ENCODE results near the gene GNPTG. TPM values are rescaled to one million over a fixed set of nuclear protein-coding genes. Genes with fewer than 3 reads are reported as not detected.

GNPTG gene
- total and polyA plus RNA-seq, 9 of the 15 experiments (the other 6 are each of a cell fraction or from before 2014, with no cell fraction given) = 0.69 to 33.3 (median 13.6) TPM

DNA sequence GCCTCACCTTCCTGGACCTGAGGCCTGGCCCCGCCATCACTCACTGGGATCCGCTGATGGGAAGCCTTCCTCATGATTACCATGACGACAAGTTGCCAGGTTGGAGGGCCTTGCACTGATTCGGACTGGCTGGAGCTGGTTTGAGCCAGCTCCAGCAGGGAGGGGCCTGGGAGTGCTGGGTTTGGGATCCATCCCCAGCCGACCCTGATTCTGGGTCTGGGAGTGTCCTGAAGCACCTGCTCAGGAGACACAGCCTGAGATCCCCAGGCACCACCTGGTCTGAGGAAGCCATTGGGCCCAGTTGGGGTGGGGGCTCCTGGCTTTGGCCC, 24.1 kb upstream of the GNPTG start (continued):
- TF ChIP-seq, protein P1, sequence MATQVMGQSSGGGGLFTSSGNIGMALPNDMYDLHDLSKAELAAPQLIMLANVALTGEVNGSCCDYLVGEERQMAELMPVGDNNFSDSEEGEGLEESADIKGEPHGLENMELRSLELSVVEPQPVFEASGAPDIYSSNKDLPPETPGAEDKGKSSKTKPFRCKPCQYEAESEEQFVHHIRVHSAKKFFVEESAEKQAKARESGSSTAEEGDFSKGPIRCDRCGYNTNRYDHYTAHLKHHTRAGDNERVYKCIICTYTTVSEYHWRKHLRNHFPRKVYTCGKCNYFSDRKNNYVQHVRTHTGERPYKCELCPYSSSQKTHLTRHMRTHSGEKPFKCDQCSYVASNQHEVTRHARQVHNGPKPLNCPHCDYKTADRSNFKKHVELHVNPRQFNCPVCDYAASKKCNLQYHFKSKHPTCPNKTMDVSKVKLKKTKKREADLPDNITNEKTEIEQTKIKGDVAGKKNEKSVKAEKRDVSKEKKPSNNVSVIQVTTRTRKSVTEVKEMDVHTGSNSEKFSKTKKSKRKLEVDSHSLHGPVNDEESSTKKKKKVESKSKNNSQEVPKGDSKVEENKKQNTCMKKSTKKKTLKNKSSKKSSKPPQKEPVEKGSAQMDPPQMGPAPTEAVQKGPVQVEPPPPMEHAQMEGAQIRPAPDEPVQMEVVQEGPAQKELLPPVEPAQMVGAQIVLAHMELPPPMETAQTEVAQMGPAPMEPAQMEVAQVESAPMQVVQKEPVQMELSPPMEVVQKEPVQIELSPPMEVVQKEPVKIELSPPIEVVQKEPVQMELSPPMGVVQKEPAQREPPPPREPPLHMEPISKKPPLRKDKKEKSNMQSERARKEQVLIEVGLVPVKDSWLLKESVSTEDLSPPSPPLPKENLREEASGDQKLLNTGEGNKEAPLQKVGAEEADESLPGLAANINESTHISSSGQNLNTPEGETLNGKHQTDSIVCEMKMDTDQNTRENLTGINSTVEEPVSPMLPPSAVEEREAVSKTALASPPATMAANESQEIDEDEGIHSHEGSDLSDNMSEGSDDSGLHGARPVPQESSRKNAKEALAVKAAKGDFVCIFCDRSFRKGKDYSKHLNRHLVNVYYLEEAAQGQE (IDR thresholded peaks at IDR 0.05; ENCODE audit: borderline replicate concordance) = peak; percentile 96
- TF ChIP-seq, protein P1 (CRISPR knock-in tag; IDR thresholded peaks at IDR 0.05; ENCODE audit: low read depth) = no peak
- no peak for TF ChIP-seq KLF13 (tag; IDR thresholded peaks at IDR 0.05; ENCODE audit: borderline replicate concordance, low read depth)
- no peak for TF ChIP-seq E2F1 (CRISPR knock-in tag; IDR thresholded peaks at IDR 0.05)
- no peak for TF ChIP-seq XRCC5 (IDR thresholded peaks at IDR 0.05; ENCODE audit: low read depth, low read length)
- peak; percentile 80 for TF ChIP-seq KLF16 (IDR thresholded peaks at IDR 0.05)
- no peak for TF ChIP-seq DIDO1 (tag; IDR thresholded peaks at IDR 0.05; ENCODE audit: low read depth)
- no peak for TF ChIP-seq DMBX1 (CRISPR knock-in tag; IDR thresholded peaks at IDR 0.05; ENCODE audit: borderline replicate concordance)
- TF ChIP-seq HNRNPUL1 (IDR thresholded peaks at IDR 0.05; ENCODE audit: low read length) = no peak
- no peak for TF ChIP-seq RBBP5 (IDR thresholded peaks at IDR 0.05; ENCODE audit: borderline replicate concordance, insufficient read depth, low read length, poor library complexity, severe bottlenecking)
- TF ChIP-seq THRAP3 (IDR thresholded peaks at IDR 0.05; ENCODE audit: borderline replicate concordance) = no peak
- TF ChIP-seq, protein P2, sequence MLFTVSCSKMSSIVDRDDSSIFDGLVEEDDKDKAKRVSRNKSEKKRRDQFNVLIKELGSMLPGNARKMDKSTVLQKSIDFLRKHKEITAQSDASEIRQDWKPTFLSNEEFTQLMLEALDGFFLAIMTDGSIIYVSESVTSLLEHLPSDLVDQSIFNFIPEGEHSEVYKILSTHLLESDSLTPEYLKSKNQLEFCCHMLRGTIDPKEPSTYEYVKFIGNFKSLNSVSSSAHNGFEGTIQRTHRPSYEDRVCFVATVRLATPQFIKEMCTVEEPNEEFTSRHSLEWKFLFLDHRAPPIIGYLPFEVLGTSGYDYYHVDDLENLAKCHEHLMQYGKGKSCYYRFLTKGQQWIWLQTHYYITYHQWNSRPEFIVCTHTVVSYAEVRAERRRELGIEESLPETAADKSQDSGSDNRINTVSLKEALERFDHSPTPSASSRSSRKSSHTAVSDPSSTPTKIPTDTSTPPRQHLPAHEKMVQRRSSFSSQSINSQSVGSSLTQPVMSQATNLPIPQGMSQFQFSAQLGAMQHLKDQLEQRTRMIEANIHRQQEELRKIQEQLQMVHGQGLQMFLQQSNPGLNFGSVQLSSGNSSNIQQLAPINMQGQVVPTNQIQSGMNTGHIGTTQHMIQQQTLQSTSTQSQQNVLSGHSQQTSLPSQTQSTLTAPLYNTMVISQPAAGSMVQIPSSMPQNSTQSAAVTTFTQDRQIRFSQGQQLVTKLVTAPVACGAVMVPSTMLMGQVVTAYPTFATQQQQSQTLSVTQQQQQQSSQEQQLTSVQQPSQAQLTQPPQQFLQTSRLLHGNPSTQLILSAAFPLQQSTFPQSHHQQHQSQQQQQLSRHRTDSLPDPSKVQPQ (CRISPR knock-in tag; IDR thresholded peaks at IDR 0.05; ENCODE audit: borderline replicate concordance) = no peak
- TF ChIP-seq, protein P3, sequence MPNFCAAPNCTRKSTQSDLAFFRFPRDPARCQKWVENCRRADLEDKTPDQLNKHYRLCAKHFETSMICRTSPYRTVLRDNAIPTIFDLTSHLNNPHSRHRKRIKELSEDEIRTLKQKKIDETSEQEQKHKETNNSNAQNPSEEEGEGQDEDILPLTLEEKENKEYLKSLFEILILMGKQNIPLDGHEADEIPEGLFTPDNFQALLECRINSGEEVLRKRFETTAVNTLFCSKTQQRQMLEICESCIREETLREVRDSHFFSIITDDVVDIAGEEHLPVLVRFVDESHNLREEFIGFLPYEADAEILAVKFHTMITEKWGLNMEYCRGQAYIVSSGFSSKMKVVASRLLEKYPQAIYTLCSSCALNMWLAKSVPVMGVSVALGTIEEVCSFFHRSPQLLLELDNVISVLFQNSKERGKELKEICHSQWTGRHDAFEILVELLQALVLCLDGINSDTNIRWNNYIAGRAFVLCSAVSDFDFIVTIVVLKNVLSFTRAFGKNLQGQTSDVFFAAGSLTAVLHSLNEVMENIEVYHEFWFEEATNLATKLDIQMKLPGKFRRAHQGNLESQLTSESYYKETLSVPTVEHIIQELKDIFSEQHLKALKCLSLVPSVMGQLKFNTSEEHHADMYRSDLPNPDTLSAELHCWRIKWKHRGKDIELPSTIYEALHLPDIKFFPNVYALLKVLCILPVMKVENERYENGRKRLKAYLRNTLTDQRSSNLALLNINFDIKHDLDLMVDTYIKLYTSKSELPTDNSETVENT (CRISPR knock-in tag; IDR thresholded peaks at IDR 0.05) = no peak
- no peak for TF ChIP-seq FOS (IDR thresholded peaks at IDR 0.05; ENCODE audit: extremely low read depth, insufficient read length)
- TF ChIP-seq NFIC (IDR thresholded peaks at IDR 0.05) = no peak
